ENCODE results near the gene NOTCH1. TPM values are rescaled to one million over a fixed set of nuclear protein-coding genes. Genes with fewer than 3 reads are reported as not detected.

The NOTCH1 gene
- total and polyA plus RNA-seq, 2 of the 8 experiments (the other 6 are each of a cell fraction or from before 2014, with no cell fraction given) = 6.9 to 55.6 TPM

DNA sequence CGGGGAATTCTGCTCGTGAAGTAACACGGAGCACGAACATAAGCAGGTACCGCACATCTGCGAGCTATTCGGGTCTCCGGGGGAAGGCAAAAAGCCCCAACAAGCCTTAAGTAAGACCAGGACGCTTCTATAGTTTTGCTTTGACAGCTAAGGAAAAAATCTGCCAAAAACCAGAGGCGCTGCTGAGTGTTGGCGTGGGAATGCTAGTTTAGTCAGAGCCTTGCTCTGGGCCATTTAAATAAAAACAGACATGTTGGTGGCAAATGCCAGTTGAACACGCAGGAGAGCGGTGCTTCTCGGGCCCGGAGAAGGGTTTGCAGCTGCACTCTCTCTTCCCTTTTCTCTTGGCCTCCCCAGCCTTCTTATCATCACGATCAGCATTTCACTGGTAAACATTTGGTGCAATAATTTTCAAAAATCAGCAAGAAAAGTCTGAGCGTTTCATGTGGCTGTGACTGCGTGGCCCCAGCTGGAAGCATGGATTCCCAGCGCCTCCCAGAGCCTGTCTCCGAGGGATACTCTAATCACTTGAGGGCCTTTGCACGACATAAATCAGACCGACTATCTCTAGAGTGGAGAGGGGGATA is 6.4 kb upstream of the NOTCH1 start:
- no peak overlapping the region for H3K56ac ChIP-seq (replicated peaks; ENCODE audit: insufficient read length, low read depth, low read length)
- peak overlapping the region; percentile 60 for H3K18ac ChIP-seq (ENCODE audit: extremely low read depth, low read length)
- peak overlapping the region; percentile 87; the same call in 1 of the 2 replicates for H2BK20ac ChIP-seq (ENCODE audit: low read length)
- H2BK120ac ChIP-seq (replicated peaks; ENCODE audit: low read depth, low read length) = peak overlapping the region; percentile 29
- 72% methylated on average over 21 of the region's 22 CpGs; no CpG with 5 or more reads in 1 of the 2 experiments for WGBS, 2 experiments (ENCODE audit: extremely low coverage in 1 of 2, insufficient coverage in 1 of 2, insufficient read length in 1 of 2, insufficient replicate concordance in 2 of 2, low coverage in 1 of 2, low lambda C conversion rate in 2 of 2, missing lambda C conversion rate in 1 of 2)
- peak overlapping the region; percentile 36 for H3K4ac ChIP-seq (replicated peaks; ENCODE audit: insufficient read length, low read depth, low read length)
- H3K9ac ChIP-seq (replicated peaks in 1 of 4; ENCODE audit: extremely low read depth in 1 of 4, low read depth in 3 of 4, low read length in 3 of 4) = no peak overlapping the region
- H3K14ac ChIP-seq (ENCODE audit: insufficient read length) = no peak overlapping the region
- no peak overlapping the region for H2BK5ac ChIP-seq (ENCODE audit: low read depth, low read length)
- no peaks in the 10 kb centered on the region for H4K20me1 ChIP-seq (replicated peaks in 1 of 2; ENCODE audit: control insufficient read depth in 1 of 2, insufficient read depth in 2 of 2, low read length in 2 of 2)
- no peak overlapping the region for H2AK5ac ChIP-seq (ENCODE audit: low read depth, low read length)
- peaks cover 3 to 44% (median 27%) of the 10 kb centered on the region in 4 experiments for H3K4me1 ChIP-seq (replicated peaks in 1 of 4; ENCODE audit: control insufficient read depth in 3 of 4, insufficient read depth in 4 of 4, low read length in 3 of 4)
- H4K8ac ChIP-seq (ENCODE audit: extremely low read depth, insufficient read depth, low read length) = no peak overlapping the region
- H2BK15ac ChIP-seq (ENCODE audit: low read length) = 0 out of 2 replicates have a peak overlapping the region, but pooled peaks have one; percentile 21
- no peak overlapping the region for H4K5ac ChIP-seq (ENCODE audit: insufficient read length, low read depth, low read length)
- H3K27me3 ChIP-seq (replicated peaks in 1 of 4; ENCODE audit: control insufficient read depth in 3 of 4, extremely low read depth in 1 of 4, insufficient read depth in 3 of 4, low read length in 3 of 4) = peaks cover 0 to 2% (median 0%) of the 10 kb centered on the region in 4 experiments; a peak in 3 of 7 replicates
- H3K9me3 ChIP-seq (ENCODE audit: insufficient read depth in 2 of 2, low read depth in 1 of 2, low read length in 1 of 2) = no peaks in the 10 kb centered on the region
- no peak overlapping the region for H2AFZ ChIP-seq (ENCODE audit: low read length)
- no peak overlapping the region for H2BK12ac ChIP-seq (ENCODE audit: low read depth, low read length)
- DNase-seq (ENCODE audit: low read depth in 1 of 2, low spot score in 2 of 2) (no peak), FAIRE-seq (no peak)
- H3K23me2 ChIP-seq (ENCODE audit: low read depth, low read length) = no peaks in the 10 kb centered on the region
- no peak overlapping the region for H3K4me3 ChIP-seq (ENCODE audit: extremely low read depth in 1 of 4, insufficient read depth in 2 of 4, low read depth in 3 of 4, low read length in 4 of 4)
- TF ChIP-seq GTF2F1 (IDR thresholded peaks at IDR 0.05; ENCODE audit: borderline replicate concordance, low read depth, low read length) = no peak
- 0 out of 2 replicates have a peak, but pooled peaks have one; percentile 21 for TF ChIP-seq GABPA (IDR thresholded peaks at IDR 0.05; ENCODE audit: borderline replicate concordance, insufficient read depth, low read length)
- TF ChIP-seq TAF7 (optimal IDR thresholded peaks at IDR 0.05; ENCODE audit: borderline replicate concordance, low read depth, low read length) = no peak
- no peak overlapping the region for H3K27ac ChIP-seq (ENCODE audit: low read depth, low read length)
- H3K79me2 ChIP-seq (ENCODE audit: control insufficient read depth in 1 of 2, insufficient read depth in 2 of 2, low read length in 2 of 2) = no peaks in the 10 kb centered on the region
- ChIA-PET CTCF (ENCODE audit: partially characterized antibody) (interaction anchor here (0.9 to 2.0 kb wide), 6 partner anchors 10 to 77 kb away, joined by 3 to 6 read pairs (median 3); no protein-coding TSS in a partner anchor), POLR2A (ENCODE audit: partially characterized antibody) (interaction anchor here (0.8 to 1.8 kb wide), 8 partner anchors 11 to 56 kb away, joined by 3 to 8 read pairs (median 4); no protein-coding TSS in a partner anchor)
- H4K91ac ChIP-seq (replicated peaks; ENCODE audit: insufficient read length, low read length) = peak overlapping the region; percentile 11
- H3K79me1 ChIP-seq (ENCODE audit: low read depth, low read length) = no peaks in the 10 kb centered on the region
- no peak overlapping the region for H3K23ac ChIP-seq (ENCODE audit: insufficient read length)
- H3K4me2 ChIP-seq (ENCODE audit: insufficient read depth in 1 of 2, low read depth in 2 of 2, low read length in 2 of 2) = no peak overlapping the region
- H3K36me3 ChIP-seq (ENCODE audit: control insufficient read depth in 2 of 4, insufficient read depth in 4 of 4, low read length in 3 of 4) = no peaks in the 10 kb centered on the region
